Kidney (tissue), 14 donors: ENCODE data around the gene GRPEL1. TPM values are rescaled to one million over a fixed set of nuclear protein-coding genes. Genes with fewer than 3 reads are reported as not detected.
A peak's percentile ranks its signal among the peaks of the same experiment; 100 is the strongest.

ENCODE experiments used
- DNase-seq, 5 donors: peaks; one replicate each; pipeline ENCODE4 v3.0.0-alpha.2; 2013 to 2020
- FAIRE-seq: peaks from 2 replicates; lab custom pipeline; 2012; peaks lifted over from hg19 to GRCh38; lab: Jason Lieb, UNC
- H3K27ac ChIP-seq, 2 donors: one replicate each; pipeline ENCODE4 v1.7.0; 2013; ENCODE audit warnings: low read depth in 2 of 2, low read length in 2 of 2, inconsistent platforms in 1 of 2
- H3K27me3 ChIP-seq: one replicate; pipeline ENCODE4 v1.7.1; 2013; ENCODE audit warnings: low read length, inconsistent platforms; ENCODE audit not compliant: control insufficient read depth, insufficient read depth
- H3K36me3 ChIP-seq, 3 donors: one replicate each; pipeline versions ENCODE4 v1.7.0 to v1.7.1; 2013; ENCODE audit warnings: low read length in 3 of 3, control low read depth in 1 of 3, inconsistent platforms in 1 of 3; ENCODE audit not compliant: insufficient read depth in 3 of 3, control insufficient read depth in 2 of 3
- H3K4me1 ChIP-seq, 3 donors: one replicate each; pipeline versions ENCODE4 v1.7.0 to v1.7.1; 2013; ENCODE audit warnings: low read length in 3 of 3, inconsistent platforms in 1 of 3, low read depth in 1 of 3; ENCODE audit not compliant: control insufficient read depth in 2 of 3, insufficient read depth in 2 of 3
- H3K4me3 ChIP-seq, 3 donors: one replicate each; pipeline versions ENCODE4 v1.7.0 to v1.8.1; 2013; ENCODE audit warnings: low read length in 3 of 3, control low read depth in 1 of 3, inconsistent platforms in 1 of 3
- H3K9ac ChIP-seq, 3 donors: one replicate each; pipeline versions ENCODE4 v1.7.0 to v1.7.1; 2013; ENCODE audit warnings: low read length in 3 of 3, control low read depth in 1 of 3, inconsistent platforms in 1 of 3
- H3K9me3 ChIP-seq, 3 donors: one replicate each; pipeline versions ENCODE4 v1.7.0 to v1.7.1; 2013; ENCODE audit warnings: low read length in 3 of 3, control low read depth in 1 of 3, inconsistent platforms in 1 of 3; ENCODE audit not compliant: control insufficient read depth in 2 of 3, insufficient read depth in 1 of 3
- intact Hi-C: fragments of 100-400 bp; cut with DNase I; formaldehyde crosslinking; loops from one replicate; pipeline ENCODE4 v1.11.1; 2022
- polyA plus RNA-seq: library from polyadenylated mRNA; stranded (reverse); fragments of 350-450 nt; fragmentation: Illumina TruSeq; extraction: RNeasy Lipid Tissue Mini Kit (QIAGEN cat#74804); gene quantifications from one replicate; pipeline ENCODE4 v1.2.3, GENCODE V29; 2014; ENCODE audit warnings: low read depth, low replicate concordance; ENCODE audit not compliant: insufficient read depth
- total RNA-seq: library from RNA; stranded (reverse); fragmentation: NEBNext Ultra II Directional; extraction: Animal tissue kit (Norgen Biotek cat#: 25700); gene quantifications from one replicate; pipeline ENCODE4 v1.2.1, GENCODE V29; 2021
- TF ChIP-seq, protein P1 (sequence below): IDR thresholded peaks from 3 replicates; pipeline ENCODE4 v1.5.1; 2012; ENCODE audit warnings: mild to moderate bottlenecking, moderate library complexity, borderline replicate concordance; ENCODE audit not compliant: insufficient read depth; ENCODE audit errors: extremely low read depth
- donor health status: control.
- donor health status: control.
- donor health status: control.
- donor health status: control.
- donor health status: control.
- donor health status: DM: yes; HTN: yes; CAD: no.
- donor health status: Normal renal cell carcinoma (clear cell type).

Gene GRPEL1
- total and polyA plus RNA-seq, 2 donors from 2014 or later: 27.4 to 84.9 TPM

GRCh38 chr4:7043284-7044136 is 24.4 kb downstream of the GRPEL1 start, which contains the start of gene TADA2B:
Gene TADA2B (plus strand): TSS chr4:7043372. CDS start chr4:7043580, 208 bp downstream.
- Histone ChIP-seq H3K4me3 (peak within 1 kb of the TSS; percentile 75 to 94 (median 89)), H3K4me1 (peaks cover 2 to 37% (median 25%) of the 10 kb centered on the region in 3 donors), H3K27ac (peak within 1 kb of the TSS; percentile 86 to 88), H3K27me3 (no peaks in the 10 kb centered on the region), H3K9ac (peak within 1 kb of the TSS; percentile 48 to 81 (median 74)), H3K36me3 (no peaks in the 10 kb centered on the region), H3K9me3 (no peaks in the 10 kb centered on the region)
- TF ChIP-seq, protein P1, sequence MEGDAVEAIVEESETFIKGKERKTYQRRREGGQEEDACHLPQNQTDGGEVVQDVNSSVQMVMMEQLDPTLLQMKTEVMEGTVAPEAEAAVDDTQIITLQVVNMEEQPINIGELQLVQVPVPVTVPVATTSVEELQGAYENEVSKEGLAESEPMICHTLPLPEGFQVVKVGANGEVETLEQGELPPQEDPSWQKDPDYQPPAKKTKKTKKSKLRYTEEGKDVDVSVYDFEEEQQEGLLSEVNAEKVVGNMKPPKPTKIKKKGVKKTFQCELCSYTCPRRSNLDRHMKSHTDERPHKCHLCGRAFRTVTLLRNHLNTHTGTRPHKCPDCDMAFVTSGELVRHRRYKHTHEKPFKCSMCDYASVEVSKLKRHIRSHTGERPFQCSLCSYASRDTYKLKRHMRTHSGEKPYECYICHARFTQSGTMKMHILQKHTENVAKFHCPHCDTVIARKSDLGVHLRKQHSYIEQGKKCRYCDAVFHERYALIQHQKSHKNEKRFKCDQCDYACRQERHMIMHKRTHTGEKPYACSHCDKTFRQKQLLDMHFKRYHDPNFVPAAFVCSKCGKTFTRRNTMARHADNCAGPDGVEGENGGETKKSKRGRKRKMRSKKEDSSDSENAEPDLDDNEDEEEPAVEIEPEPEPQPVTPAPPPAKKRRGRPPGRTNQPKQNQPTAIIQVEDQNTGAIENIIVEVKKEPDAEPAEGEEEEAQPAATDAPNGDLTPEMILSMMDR: no peak
- FAIRE-seq: no peak
- DNase-seq: peak; percentile 34 to 90 (median 55)
- intact Hi-C loops: no loop called here

GRCh38 chr4:7042503-7043283 is 25.2 kb downstream of the GRPEL1 start:
- Histone ChIP-seq H3K4me1 (peaks cover 2 to 37% (median 25%) of the 10 kb centered on the region in 3 donors), H3K9me3 (no peaks in the 10 kb centered on the region), H3K4me3 (peak overlapping the region; percentile 54 to 73 (median 71)), H3K9ac (peak overlapping the region in 1 of 3 donors; percentile 52), H3K27me3 (no peaks in the 10 kb centered on the region), H3K27ac (peak overlapping the region; percentile 45 to 51), H3K36me3 (no peaks in the 10 kb centered on the region)
- TF ChIP-seq, protein P1: peak; percentile 39
- DNase-seq: peak; percentile 98 to 100 (median 99)
- intact Hi-C loops: no loop called here
- FAIRE-seq: no peak

GRCh38 chr4:7041801-7042502 is 25.9 kb downstream of the GRPEL1 start:
- no peaks in the 10 kb centered on the region for H3K9me3 ChIP-seq
- TF ChIP-seq, protein P1: no peak
- H3K27ac ChIP-seq: peak overlapping the region in 1 of 2 donors; percentile 51
- peak overlapping the region in 1 of 3 donors; percentile 52 for H3K9ac ChIP-seq
- intact Hi-C loops: no loop called here
- no peak for FAIRE-seq
- H3K27me3 ChIP-seq: no peaks in the 10 kb centered on the region
- peak overlapping the region; percentile 48 to 73 (median 71) for H3K4me3 ChIP-seq
- peaks cover 2 to 34% (median 25%) of the 10 kb centered on the region in 3 donors for H3K4me1 ChIP-seq
- no peaks in the 10 kb centered on the region for H3K36me3 ChIP-seq
- DNase-seq: peak in 4 of 5 donors; percentile 24 to 90 (median 58)
